ENCODE measurements around the gene GREM2. TPM values are rescaled to one million over a fixed set of nuclear protein-coding genes. Genes with fewer than 3 reads are reported as not detected.

The GREM2 gene
- total and polyA plus RNA-seq, 9 of the 15 experiments (the other 6 are each of a cell fraction or from before 2014, with no cell fraction given) = 0.01 to 0.07 (median 0.05) TPM; not detected in 5

- ChIA-PET POLR2A (no interaction called here), CTCF (ENCODE audit: low intra/inter-chr PET ratio) (no interaction called here)
- Histone ChIP-seq H3K27me3 (ENCODE audit: control insufficient read depth in 2 of 2, insufficient read depth in 2 of 2, low read length in 2 of 2) (no peaks in the 10 kb centered on the region; a peak in 1 of 5 replicates), H4K20me1 (replicated peaks; ENCODE audit: control insufficient read depth, insufficient read depth, low read length) (no peaks in the 10 kb centered on the region), H3K79me2 (ENCODE audit: control insufficient read depth, insufficient read depth, low read length) (no peaks in the 10 kb centered on the region), H3K36me3 (ENCODE audit: control insufficient read depth, insufficient read depth, low read length) (no peaks in the 10 kb centered on the region), H3K9ac (ENCODE audit: insufficient read depth in 1 of 2, low read depth in 2 of 2, low read length in 2 of 2) (no peak overlapping the region), H3K4me1 (replicated peaks in 1 of 2; ENCODE audit: control insufficient read depth in 2 of 2, insufficient read depth in 2 of 2, low read length in 2 of 2) (no peaks in the 10 kb centered on the region), H3K9me3 (replicated peaks; ENCODE audit: control insufficient read depth, insufficient read depth, low read depth, low read length) (no peaks in the 10 kb centered on the region), H3K4me3 (no peak overlapping the region), H3K4me2 (ENCODE audit: insufficient read depth, low read length) (no peak overlapping the region), H3K9me1 (ENCODE audit: control insufficient read depth, insufficient read depth, low read length) (no peaks in the 10 kb centered on the region), H2AFZ (ENCODE audit: low read depth, low read length) (no peak overlapping the region), H3K27ac (ENCODE audit: extremely low read depth, low read depth, low read length) (no peak overlapping the region)
- intact Hi-C loops (cut with micrococcal nuclease) (no loop called here), in situ Hi-C loops (cut with MboI) (no loop called here)
- no peak for FAIRE-seq
- WGBS (ENCODE audit: insufficient coverage, low coverage, missing lambda C conversion rate) = 2% methylated on average over 17 of the region's 17 CpGs
- DNase-seq (ENCODE audit: extremely low read depth in 1 of 4, low spot score in 3 of 4) = no peak
- ATAC-seq = no peak
- BruUV-seq (replicated peaks) = no TSS peak
- TF ChIP-seq GATAD2B (IDR thresholded peaks at IDR 0.05; ENCODE audit: borderline replicate concordance) (no peak), ETS2 (tag; IDR thresholded peaks at IDR 0.05; ENCODE audit: borderline replicate concordance, poor library complexity, severe bottlenecking) (no peak), NR4A1 (CRISPR knock-in tag; IDR thresholded peaks at IDR 0.05) (no peak), NR4A1 (tag; IDR thresholded peaks at IDR 0.05) (no peak), CEBPG (CRISPR knock-in tag; IDR thresholded peaks at IDR 0.05) (no peak), CEBPG (tag; conservative IDR thresholded peaks at IDR 0.05 in 1 of 2, IDR thresholded peaks at IDR 0.05 in 1 of 2) (peak; percentile 11 to 86; a peak in 2 of 4 replicates), EGR1 (conservative IDR thresholded peaks at IDR 0.05) (no peak), PRDM10 (IDR thresholded peaks at IDR 0.05; ENCODE audit: partially characterized antibody) (no peak), ZMIZ1 (IDR thresholded peaks at IDR 0.05; ENCODE audit: low read depth in 2 of 2, low read length in 2 of 2) (no peak), TRIM25 (IDR thresholded peaks at IDR 0.05; ENCODE audit: borderline replicate concordance) (no peak), CEBPB (tag; IDR thresholded peaks at IDR 0.05) (peak; percentile 77)
Measured at GRCh38 chr1:240649733-240650721, 38.1 kb upstream of the GREM2 start.

Measured in K562 (cell line).